Measurements from ENCODE around the gene PKP4. TPM values are rescaled to one million over a fixed set of nuclear protein-coding genes. Genes with fewer than 3 reads are reported as not detected.

The PKP4 gene
- total and polyA plus RNA-seq, 2 experiments from 2014 or later = 35.7 to 92.3 TPM

DNA sequence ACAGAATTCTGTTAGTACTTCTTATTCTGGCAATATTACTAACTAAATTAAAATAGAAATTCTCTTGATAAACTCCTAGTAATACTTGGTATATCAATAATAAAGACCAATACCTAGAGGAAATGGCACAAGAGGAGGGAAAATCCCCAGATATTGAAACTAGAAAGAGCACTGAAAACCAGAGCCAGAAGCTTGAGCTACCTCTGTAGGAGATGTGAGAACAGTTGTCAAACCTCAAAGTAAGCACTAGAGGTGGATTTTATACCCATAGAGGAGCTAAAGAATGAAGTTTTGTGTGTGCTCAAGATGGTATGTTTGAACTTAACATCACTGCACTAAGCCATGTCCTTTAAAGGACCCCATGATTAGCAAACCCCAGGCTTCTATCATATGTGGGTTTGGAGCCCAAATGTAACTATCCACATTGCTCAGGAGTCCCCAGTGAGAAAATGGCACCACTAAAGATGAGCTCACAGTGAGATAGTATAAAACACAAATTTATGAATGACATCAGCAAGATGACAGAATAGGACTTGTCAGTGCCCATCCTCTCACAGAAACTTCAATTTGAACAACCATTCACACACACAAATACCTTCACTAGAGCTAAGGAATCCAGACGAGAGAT is 122.1 kb downstream of the PKP4 start:
- no peaks in the 10 kb centered on the region for H3K4me1 Mint-ChIP-seq
- no peaks in the 10 kb centered on the region for H3K27me3 ChIP-seq (ENCODE audit: insufficient read depth)
- H4K20me1 ChIP-seq (replicated peaks; ENCODE audit: insufficient read depth) = no peaks in the 10 kb centered on the region; the same call in 1 of the 2 replicates
- no peaks in the 10 kb centered on the region for H3K36me3 ChIP-seq (ENCODE audit: insufficient read depth)
- no peaks in the 10 kb centered on the region for H3K9me3 Mint-ChIP-seq
- H3K4me2 ChIP-seq = no peak overlapping the region
- H2AFZ ChIP-seq = no peak overlapping the region
- no peak overlapping the region for H3K27ac ChIP-seq (ENCODE audit: low read depth)
- ATAC-seq = no peak
- H3F3A ChIP-seq (replicated peaks; ENCODE audit: low read depth) = no peaks in the 10 kb centered on the region
- TF ChIP-seq ZNF114 (CRISPR knock-in tag; IDR thresholded peaks at IDR 0.05) (no peak), ZNF331 (CRISPR knock-in tag; IDR thresholded peaks at IDR 0.05; ENCODE audit: low read depth) (no peak), CREB1 (CRISPR knock-in tag; IDR thresholded peaks at IDR 0.05; ENCODE audit: low read depth) (no peak), POLR2AphosphoS5 (IDR thresholded peaks at IDR 0.05; ENCODE audit: low read depth) (no peak), JUNB (IDR thresholded peaks at IDR 0.05; ENCODE audit: unreplicated experiment) (no peak), STAT1 (IDR thresholded peaks at IDR 0.05; ENCODE audit: unreplicated experiment) (no peak), EZH2 (IDR thresholded peaks at IDR 0.05; ENCODE audit: low read depth, unreplicated experiment) (no peak), EZH2phosphoT487 (IDR thresholded peaks at IDR 0.05; ENCODE audit: unreplicated experiment) (no peak), NANOG (IDR thresholded peaks at IDR 0.05; ENCODE audit: borderline replicate concordance) (no peak)
- TF ChIP-seq, protein P1, sequence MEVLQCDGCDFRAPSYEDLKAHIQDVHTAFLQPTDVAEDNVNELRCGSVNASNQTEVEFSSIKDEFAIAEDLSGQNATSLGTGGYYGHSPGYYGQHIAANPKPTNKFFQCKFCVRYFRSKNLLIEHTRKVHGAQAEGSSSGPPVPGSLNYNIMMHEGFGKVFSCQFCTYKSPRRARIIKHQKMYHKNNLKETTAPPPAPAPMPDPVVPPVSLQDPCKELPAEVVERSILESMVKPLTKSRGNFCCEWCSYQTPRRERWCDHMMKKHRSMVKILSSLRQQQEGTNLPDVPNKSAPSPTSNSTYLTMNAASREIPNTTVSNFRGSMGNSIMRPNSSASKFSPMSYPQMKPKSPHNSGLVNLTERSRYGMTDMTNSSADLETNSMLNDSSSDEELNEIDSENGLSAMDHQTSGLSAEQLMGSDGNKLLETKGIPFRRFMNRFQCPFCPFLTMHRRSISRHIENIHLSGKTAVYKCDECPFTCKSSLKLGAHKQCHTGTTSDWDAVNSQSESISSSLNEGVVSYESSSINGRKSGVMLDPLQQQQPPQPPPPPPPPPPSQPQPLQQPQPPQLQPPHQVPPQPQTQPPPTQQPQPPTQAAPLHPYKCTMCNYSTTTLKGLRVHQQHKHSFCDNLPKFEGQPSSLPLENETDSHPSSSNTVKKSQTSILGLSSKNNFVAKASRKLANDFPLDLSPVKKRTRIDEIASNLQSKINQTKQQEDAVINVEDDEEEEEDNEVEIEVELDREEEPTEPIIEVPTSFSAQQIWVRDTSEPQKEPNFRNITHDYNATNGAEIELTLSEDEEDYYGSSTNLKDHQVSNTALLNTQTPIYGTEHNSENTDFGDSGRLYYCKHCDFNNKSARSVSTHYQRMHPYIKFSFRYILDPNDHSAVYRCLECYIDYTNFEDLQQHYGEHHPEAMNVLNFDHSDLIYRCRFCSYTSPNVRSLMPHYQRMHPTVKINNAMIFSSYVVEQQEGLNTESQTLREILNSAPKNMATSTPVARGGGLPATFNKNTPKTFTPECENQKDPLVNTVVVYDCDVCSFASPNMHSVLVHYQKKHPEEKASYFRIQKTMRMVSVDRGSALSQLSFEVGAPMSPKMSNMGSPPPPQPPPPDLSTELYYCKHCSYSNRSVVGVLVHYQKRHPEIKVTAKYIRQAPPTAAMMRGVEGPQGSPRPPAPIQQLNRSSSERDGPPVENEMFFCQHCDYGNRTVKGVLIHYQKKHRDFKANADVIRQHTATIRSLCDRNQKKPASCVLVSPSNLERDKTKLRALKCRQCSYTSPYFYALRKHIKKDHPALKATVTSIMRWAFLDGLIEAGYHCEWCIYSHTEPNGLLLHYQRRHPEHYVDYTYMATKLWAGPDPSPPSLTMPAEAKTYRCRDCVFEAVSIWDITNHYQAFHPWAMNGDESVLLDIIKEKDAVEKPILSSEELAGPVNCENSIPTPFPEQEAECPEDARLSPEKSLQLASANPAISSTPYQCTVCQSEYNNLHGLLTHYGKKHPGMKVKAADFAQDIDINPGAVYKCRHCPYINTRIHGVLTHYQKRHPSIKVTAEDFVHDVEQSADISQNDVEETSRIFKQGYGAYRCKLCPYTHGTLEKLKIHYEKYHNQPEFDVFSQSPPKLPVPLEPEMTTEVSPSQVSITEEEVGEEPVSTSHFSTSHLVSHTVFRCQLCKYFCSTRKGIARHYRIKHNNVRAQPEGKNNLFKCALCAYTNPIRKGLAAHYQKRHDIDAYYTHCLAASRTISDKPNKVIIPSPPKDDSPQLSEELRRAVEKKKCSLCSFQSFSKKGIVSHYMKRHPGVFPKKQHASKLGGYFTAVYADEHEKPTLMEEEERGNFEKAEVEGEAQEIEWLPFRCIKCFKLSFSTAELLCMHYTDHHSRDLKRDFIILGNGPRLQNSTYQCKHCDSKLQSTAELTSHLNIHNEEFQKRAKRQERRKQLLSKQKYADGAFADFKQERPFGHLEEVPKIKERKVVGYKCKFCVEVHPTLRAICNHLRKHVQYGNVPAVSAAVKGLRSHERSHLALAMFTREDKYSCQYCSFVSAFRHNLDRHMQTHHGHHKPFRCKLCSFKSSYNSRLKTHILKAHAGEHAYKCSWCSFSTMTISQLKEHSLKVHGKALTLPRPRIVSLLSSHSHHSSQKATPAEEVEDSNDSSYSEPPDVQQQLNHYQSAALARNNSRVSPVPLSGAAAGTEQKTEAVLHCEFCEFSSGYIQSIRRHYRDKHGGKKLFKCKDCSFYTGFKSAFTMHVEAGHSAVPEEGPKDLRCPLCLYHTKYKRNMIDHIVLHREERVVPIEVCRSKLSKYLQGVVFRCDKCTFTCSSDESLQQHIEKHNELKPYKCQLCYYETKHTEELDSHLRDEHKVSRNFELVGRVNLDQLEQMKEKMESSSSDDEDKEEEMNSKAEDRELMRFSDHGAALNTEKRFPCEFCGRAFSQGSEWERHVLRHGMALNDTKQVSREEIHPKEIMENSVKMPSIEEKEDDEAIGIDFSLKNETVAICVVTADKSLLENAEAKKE (CRISPR knock-in tag; IDR thresholded peaks at IDR 0.05) = no peak
- TF ChIP-seq, protein P2, sequence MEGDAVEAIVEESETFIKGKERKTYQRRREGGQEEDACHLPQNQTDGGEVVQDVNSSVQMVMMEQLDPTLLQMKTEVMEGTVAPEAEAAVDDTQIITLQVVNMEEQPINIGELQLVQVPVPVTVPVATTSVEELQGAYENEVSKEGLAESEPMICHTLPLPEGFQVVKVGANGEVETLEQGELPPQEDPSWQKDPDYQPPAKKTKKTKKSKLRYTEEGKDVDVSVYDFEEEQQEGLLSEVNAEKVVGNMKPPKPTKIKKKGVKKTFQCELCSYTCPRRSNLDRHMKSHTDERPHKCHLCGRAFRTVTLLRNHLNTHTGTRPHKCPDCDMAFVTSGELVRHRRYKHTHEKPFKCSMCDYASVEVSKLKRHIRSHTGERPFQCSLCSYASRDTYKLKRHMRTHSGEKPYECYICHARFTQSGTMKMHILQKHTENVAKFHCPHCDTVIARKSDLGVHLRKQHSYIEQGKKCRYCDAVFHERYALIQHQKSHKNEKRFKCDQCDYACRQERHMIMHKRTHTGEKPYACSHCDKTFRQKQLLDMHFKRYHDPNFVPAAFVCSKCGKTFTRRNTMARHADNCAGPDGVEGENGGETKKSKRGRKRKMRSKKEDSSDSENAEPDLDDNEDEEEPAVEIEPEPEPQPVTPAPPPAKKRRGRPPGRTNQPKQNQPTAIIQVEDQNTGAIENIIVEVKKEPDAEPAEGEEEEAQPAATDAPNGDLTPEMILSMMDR (conservative IDR thresholded peaks at IDR 0.05; ENCODE audit: low read depth in 2 of 2) = no peak
- no peak overlapping the region for H3K27ac Mint-ChIP-seq
- DNase-seq (ENCODE audit: low spot score) = no peak
- H3K79me2 ChIP-seq (replicated peaks; ENCODE audit: insufficient read depth) = no peaks in the 10 kb centered on the region
- no peak overlapping the region for H3K4me3 ChIP-seq
- no peaks in the 10 kb centered on the region for H3K36me3 Mint-ChIP-seq (ENCODE audit: low read depth)
- H3K4me3 Mint-ChIP-seq = no peak overlapping the region
- no peaks in the 10 kb centered on the region for H3K27me3 Mint-ChIP-seq (ENCODE audit: insufficient read depth, low read depth, poor library complexity)
- no peaks in the 10 kb centered on the region for H3K4me1 ChIP-seq (ENCODE audit: insufficient read depth)
- H3K9me2 ChIP-seq (ENCODE audit: insufficient read depth) = no peaks in the 10 kb centered on the region
